NCI-H2227 (cell line): ENCODE results near the gene HSD17B12.
A peak's percentile ranks its signal among the peaks of the same experiment; 100 is the strongest.

Experiments
- DNase-seq: peaks from one replicate; lab custom pipeline; 2025; ENCODE audit not compliant: unreplicated experiment; lab: John Stamatoyannopoulos, UW

The HSD17B12 gene

GRCh38 chr11:43687120-43687791 is 6.7 kb downstream of the HSD17B12 start:
- no peak for DNase-seq

GRCh38 chr11:43688394-43688793 is 7.9 kb downstream of the HSD17B12 start:
- DNase-seq = no peak

- no peak for DNase-seq
Measured at GRCh38 chr11:43689167-43689566, 8.6 kb downstream of the HSD17B12 start.

GRCh38 chr11:43690929-43691725 is 10.6 kb downstream of the HSD17B12 start:
- no peak for DNase-seq

- DNase-seq = no peak
Measured at GRCh38 chr11:43691806-43692205, 11.3 kb downstream of the HSD17B12 start.

- no peak for DNase-seq
Measured at GRCh38 chr11:43693069-43693468, 12.5 kb downstream of the HSD17B12 start.

GRCh38 chr11:43693731-43694130 is 13.2 kb downstream of the HSD17B12 start:
- no peak for DNase-seq

GRCh38 chr11:43694477-43694876 is 13.9 kb downstream of the HSD17B12 start:
- no peak for DNase-seq

- no peak for DNase-seq
Measured at GRCh38 chr11:43697679-43698078, 17.1 kb downstream of the HSD17B12 start.

GRCh38 chr11:43699870-43700269 is 19.3 kb downstream of the HSD17B12 start:
- no peak for DNase-seq

GRCh38 chr11:43706631-43707030 is 26.1 kb downstream of the HSD17B12 start:
- DNase-seq = no peak

GRCh38 chr11:43708776-43709175 is 28.2 kb downstream of the HSD17B12 start:
- no peak for DNase-seq

- no peak for DNase-seq
Measured at GRCh38 chr11:43709689-43710088, 29.2 kb downstream of the HSD17B12 start.

GRCh38 chr11:43712676-43713075 is 32.1 kb downstream of the HSD17B12 start:
- no peak for DNase-seq

GRCh38 chr11:43718373-43718772 is 37.8 kb downstream of the HSD17B12 start:
- no peak for DNase-seq

- no peak for DNase-seq
Measured at GRCh38 chr11:43723617-43724016, 43.1 kb downstream of the HSD17B12 start.

- DNase-seq = no peak
Measured at GRCh38 chr11:43732225-43732624, 51.7 kb downstream of the HSD17B12 start.

GRCh38 chr11:43734256-43734655 is 53.7 kb downstream of the HSD17B12 start:
- no peak for DNase-seq

- DNase-seq = no peak
Measured at GRCh38 chr11:43735115-43735514, 54.6 kb downstream of the HSD17B12 start.

- DNase-seq = no peak
Measured at GRCh38 chr11:43735961-43736360, 55.4 kb downstream of the HSD17B12 start.

- DNase-seq = peak; percentile 49
Measured at GRCh38 chr11:43736502-43737200, 56.1 kb downstream of the HSD17B12 start.

GRCh38 chr11:43737201-43737590 is 56.7 kb downstream of the HSD17B12 start:
- DNase-seq = no peak
